Middle frontal gyrus (tissue), 1 donor: ENCODE results near the gene KDM1B.
"Not testable (repeated sequence)": the region's sequence is repeated elsewhere in the genome, so short reads cannot be mapped to it uniquely, and the experiment has no call there.

Source experiments
- DNase-seq: peaks from one replicate; pipeline ENCODE4 v3.0.0-alpha.2; 2015; ENCODE audit warnings: low spot score; ENCODE audit errors: extremely low spot score

The KDM1B gene

GRCh38 chr6:18186540-18187250 lies 31.5 kb downstream of the KDM1B start:
- DNase-seq: no peak

GRCh38 chr6:18187701-18188100 lies 32.5 kb downstream of the KDM1B start:
- no peak for DNase-seq

- DNase-seq: no peak
These were observed 34.0 kb downstream of the KDM1B start for GRCh38 chr6:18189196-18189595.

GRCh38 chr6:18192026-18192425 lies 36.8 kb downstream of the KDM1B start:
- DNase-seq: no peak

GRCh38 chr6:18203786-18204185 lies 48.6 kb downstream of the KDM1B start:
- no peak for DNase-seq

GRCh38 chr6:18204691-18205090 lies 49.5 kb downstream of the KDM1B start:
- DNase-seq: no peak

- no peak for DNase-seq
These were observed 51.4 kb downstream of the KDM1B start for GRCh38 chr6:18206591-18206990.

- DNase-seq: no peak
These were observed 52.2 kb downstream of the KDM1B start for GRCh38 chr6:18207438-18207837.

- DNase-seq: no peak
These were observed 52.7 kb downstream of the KDM1B start for GRCh38 chr6:18207949-18208348.

GRCh38 chr6:18208778-18209177 lies 53.6 kb downstream of the KDM1B start:
- DNase-seq: not testable (repeated sequence)

GRCh38 chr6:18209539-18210197 lies 54.4 kb downstream of the KDM1B start:
- DNase-seq: no peak

GRCh38 chr6:18210707-18211106 lies 55.5 kb downstream of the KDM1B start:
- DNase-seq: no peak

GRCh38 chr6:18211338-18211737 lies 56.1 kb downstream of the KDM1B start:
- DNase-seq: no peak

GRCh38 chr6:18212231-18212630 lies 57.0 kb downstream of the KDM1B start:
- no peak for DNase-seq

GRCh38 chr6:18213439-18213838 lies 58.2 kb downstream of the KDM1B start:
- no peak for DNase-seq

- no peak for DNase-seq
These were observed 58.8 kb downstream of the KDM1B start for GRCh38 chr6:18214003-18214402.

- no peak for DNase-seq
These were observed 60.2 kb downstream of the KDM1B start for GRCh38 chr6:18215436-18215835.

- DNase-seq: no peak
These were observed 61.2 kb downstream of the KDM1B start for GRCh38 chr6:18216411-18216810.

- DNase-seq: no peak
These were observed 63.0 kb downstream of the KDM1B start for GRCh38 chr6:18218233-18218632.

- no peak for DNase-seq
These were observed 64.4 kb downstream of the KDM1B start for GRCh38 chr6:18219591-18219990.

- no peak for DNase-seq
These were observed 66.0 kb downstream of the KDM1B start for GRCh38 chr6:18221288-18221615.

- DNase-seq: not testable (repeated sequence)
These were observed 71.4 kb downstream of the KDM1B start for GRCh38 chr6:18226451-18227105.

- DNase-seq: not testable (repeated sequence)
These were observed 71.9 kb downstream of the KDM1B start for GRCh38 chr6:18227166-18227565.
